Keratinocyte (primary cell): ENCODE measurements around the gene CENPQ.

Source experiments
- EZH2 ChIP-seq: IDR thresholded peaks from one replicate; pipeline ENCODE4 v1.6.1; 2012; ENCODE audit warnings: inconsistent platforms, mild to moderate bottlenecking, low read length, moderate library complexity
- TF ChIP-seq, protein P1 (sequence below), 3 experiments: IDR thresholded peaks in 1 of 3; conservative IDR thresholded peaks in 1 of 3; optimal IDR thresholded peaks in 1 of 3; 2 replicates in 2 of 3; 3 replicates in 1 of 3; pipeline versions ENCODE3 to v1.5.1; 2011; ENCODE audit warnings: low read length in 3 of 3, mild to moderate bottlenecking in 3 of 3, moderate library complexity in 2 of 3, control low read depth in 1 of 3, inconsistent platforms in 1 of 3; ENCODE audit not compliant: insufficient read depth in 2 of 3; ENCODE audit errors: extremely low read depth in 1 of 3

DNA sequence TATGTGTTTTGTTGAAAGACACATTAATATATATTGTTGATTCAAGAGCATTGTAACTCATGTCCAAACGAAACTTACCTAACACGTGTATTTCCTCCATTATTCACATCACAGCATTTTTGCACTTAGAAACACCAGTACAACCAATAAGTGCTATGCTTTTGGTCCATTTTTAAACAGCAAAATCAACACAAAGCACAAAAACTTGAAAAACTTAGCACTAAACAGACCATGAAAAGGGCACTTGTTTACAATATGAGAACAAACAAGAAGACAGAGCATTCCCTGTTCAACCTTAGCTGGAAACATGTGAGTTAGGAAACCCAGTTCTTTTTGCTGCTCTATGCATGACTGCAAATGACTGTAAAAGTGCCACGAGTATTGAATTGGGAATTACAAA is 46.2 kb downstream of the CENPQ start:
- TF ChIP-seq, protein P1, sequence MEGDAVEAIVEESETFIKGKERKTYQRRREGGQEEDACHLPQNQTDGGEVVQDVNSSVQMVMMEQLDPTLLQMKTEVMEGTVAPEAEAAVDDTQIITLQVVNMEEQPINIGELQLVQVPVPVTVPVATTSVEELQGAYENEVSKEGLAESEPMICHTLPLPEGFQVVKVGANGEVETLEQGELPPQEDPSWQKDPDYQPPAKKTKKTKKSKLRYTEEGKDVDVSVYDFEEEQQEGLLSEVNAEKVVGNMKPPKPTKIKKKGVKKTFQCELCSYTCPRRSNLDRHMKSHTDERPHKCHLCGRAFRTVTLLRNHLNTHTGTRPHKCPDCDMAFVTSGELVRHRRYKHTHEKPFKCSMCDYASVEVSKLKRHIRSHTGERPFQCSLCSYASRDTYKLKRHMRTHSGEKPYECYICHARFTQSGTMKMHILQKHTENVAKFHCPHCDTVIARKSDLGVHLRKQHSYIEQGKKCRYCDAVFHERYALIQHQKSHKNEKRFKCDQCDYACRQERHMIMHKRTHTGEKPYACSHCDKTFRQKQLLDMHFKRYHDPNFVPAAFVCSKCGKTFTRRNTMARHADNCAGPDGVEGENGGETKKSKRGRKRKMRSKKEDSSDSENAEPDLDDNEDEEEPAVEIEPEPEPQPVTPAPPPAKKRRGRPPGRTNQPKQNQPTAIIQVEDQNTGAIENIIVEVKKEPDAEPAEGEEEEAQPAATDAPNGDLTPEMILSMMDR (optimal IDR thresholded peaks at IDR 0.05 in 1 of 3, IDR thresholded peaks at IDR 0.05 in 1 of 3, conservative IDR thresholded peaks at IDR 0.05 in 1 of 3; ENCODE audit: extremely low read depth in 1 of 3, insufficient read depth in 2 of 3, low read length in 3 of 3), result no peak
- no peak for TF ChIP-seq EZH2
